ENCODE measurements around the gene B4GALNT3. TPM values are rescaled to one million over a fixed set of nuclear protein-coding genes. Genes with fewer than 3 reads are reported as not detected.

Gene B4GALNT3
- total and polyA plus RNA-seq, 3 experiments from 2014 or later = 3.1 to 6.9 (median 3.5) TPM

GRCh38 chr12:571795-572531 lies 112.2 kb downstream of the B4GALNT3 start:
- Histone ChIP-seq H3K9me3 (ENCODE audit: low read length) (no peaks in the 10 kb centered on the region), H3K36me3 (ENCODE audit: insufficient read depth, low read length) (no peaks in the 10 kb centered on the region), H3K27me3 (ENCODE audit: insufficient read depth, low read length, poor library complexity, severe bottlenecking) (no peaks in the 10 kb centered on the region), H3K4me1 (ENCODE audit: insufficient read depth, low read length) (peaks cover 34% of the 10 kb centered on the region), H3K27ac (ENCODE audit: low read depth, low read length) (no peak overlapping the region), H3K4me3 (ENCODE audit: low read length) (no peak overlapping the region)
- Mint-ChIP-seq H3K27ac (peak overlapping the region in 2 of 8 donors; percentile 6 to 29), H3K9me3 (no peaks in the 10 kb centered on the region), H3K4me3 (peak overlapping the region in 2 of 7 donors; percentile 21 to 48), H3K27me3 (no peaks in the 10 kb centered on the region), H3K4me1 (peaks cover 30 to 43% (median 40%) of the 10 kb centered on the region in 3 donors), H3K36me3 (no peaks in the 10 kb centered on the region)
- ChIA-PET CTCF (interaction anchor here (1.3 to 2.0 kb wide), 3 partner anchors 179 to 244 kb away, joined by 5 to 7 read pairs (median 6); no protein-coding TSS in a partner anchor), POLR2A (no interaction called here)
- no peak for DNase-seq

GRCh38 chr12:572532-572899 lies 112.8 kb downstream of the B4GALNT3 start:
- ChIA-PET CTCF (interaction anchor here (0.9 to 2.0 kb wide), 4 partner anchors 178 to 244 kb away, joined by 3 to 7 read pairs (median 6); no protein-coding TSS in a partner anchor), POLR2A (interaction anchor here (0.6 to 0.7 kb wide), 2 partner anchors 158 to 180 kb away, joined by 4 to 6 read pairs; no protein-coding TSS in a partner anchor)
- DNase-seq = no peak
- Histone ChIP-seq H3K4me1 (ENCODE audit: insufficient read depth, low read length) (peaks cover 31% of the 10 kb centered on the region), H3K4me3 (ENCODE audit: low read length) (no peak overlapping the region), H3K9me3 (ENCODE audit: low read length) (no peaks in the 10 kb centered on the region), H3K27ac (ENCODE audit: low read depth, low read length) (no peak overlapping the region), H3K27me3 (ENCODE audit: insufficient read depth, low read length, poor library complexity, severe bottlenecking) (no peaks in the 10 kb centered on the region), H3K36me3 (ENCODE audit: insufficient read depth, low read length) (no peaks in the 10 kb centered on the region)
- H3K9me3 Mint-ChIP-seq = no peaks in the 10 kb centered on the region
- no peaks in the 10 kb centered on the region for H3K27me3 Mint-ChIP-seq
- H3K27ac Mint-ChIP-seq = no peak overlapping the region
- H3K36me3 Mint-ChIP-seq = no peaks in the 10 kb centered on the region
- peaks cover 25 to 38% (median 36%) of the 10 kb centered on the region in 3 donors for H3K4me1 Mint-ChIP-seq
- no peak overlapping the region for H3K4me3 Mint-ChIP-seq

GRCh38 chr12:573232-573631 lies 113.5 kb downstream of the B4GALNT3 start:
- no peak overlapping the region for H3K4me3 ChIP-seq (ENCODE audit: low read length)
- peaks cover 29% of the 10 kb centered on the region for H3K4me1 ChIP-seq (ENCODE audit: insufficient read depth, low read length)
- peak overlapping the region in 1 of 7 donors; percentile 30 for H3K4me3 Mint-ChIP-seq
- no peaks in the 10 kb centered on the region for H3K9me3 ChIP-seq (ENCODE audit: low read length)
- no peaks in the 10 kb centered on the region for H3K36me3 ChIP-seq (ENCODE audit: insufficient read depth, low read length)
- no peaks in the 10 kb centered on the region for H3K36me3 Mint-ChIP-seq
- H3K27ac ChIP-seq (ENCODE audit: low read depth, low read length) = no peak overlapping the region
- no peaks in the 10 kb centered on the region for H3K9me3 Mint-ChIP-seq
- H3K4me1 Mint-ChIP-seq = peaks cover 23 to 35% (median 31%) of the 10 kb centered on the region in 3 donors
- POLR2A ChIA-PET = interaction anchor here (0.6 to 0.7 kb wide), 3 partner anchors 158 to 1112 kb away, joined by 4 to 6 read pairs (median 6); no protein-coding TSS in a partner anchor
- H3K27ac Mint-ChIP-seq = no peak overlapping the region
- no peaks in the 10 kb centered on the region for H3K27me3 ChIP-seq (ENCODE audit: insufficient read depth, low read length, poor library complexity, severe bottlenecking)
- no peaks in the 10 kb centered on the region for H3K27me3 Mint-ChIP-seq
- peak in 1 of 5 donors; percentile 6 for DNase-seq
- CTCF ChIA-PET = interaction anchor here (0.9 to 4.3 kb wide), 4 partner anchors 177 to 243 kb away, joined by 3 to 66 read pairs (median 6); partner anchors contain the start of gene WNK1

DNA sequence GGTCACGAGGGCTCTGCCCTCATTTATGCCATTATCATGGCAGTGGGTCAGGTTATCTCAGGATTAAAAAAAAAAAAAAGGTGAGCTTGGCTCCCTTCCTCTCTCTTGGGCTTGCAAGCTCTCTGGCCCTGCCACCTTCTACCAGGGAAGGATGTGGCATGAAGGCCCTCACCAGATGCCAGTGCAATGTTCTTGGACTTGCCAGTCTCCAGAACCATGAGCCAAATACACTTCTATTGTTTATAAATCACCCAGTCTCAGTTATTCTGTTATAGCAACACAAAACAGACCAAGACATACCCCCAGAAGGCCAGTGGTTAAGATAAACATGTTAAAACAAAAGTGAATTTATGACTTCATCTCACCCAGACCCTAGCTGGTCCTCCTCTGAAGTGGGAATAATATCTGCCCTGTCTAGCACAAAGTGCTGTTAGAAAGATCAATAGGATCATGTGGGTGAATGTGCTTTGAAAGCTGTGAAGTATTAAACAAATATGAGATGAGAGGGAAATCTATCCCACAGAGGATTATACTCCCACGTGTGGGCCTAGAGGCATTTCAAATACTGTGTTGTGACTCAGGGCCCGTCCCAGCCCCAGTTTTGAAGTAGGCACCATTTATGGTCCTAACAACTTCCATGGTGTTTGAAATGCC lies 114.9 kb downstream of the B4GALNT3 start:
- Mint-ChIP-seq H3K9me3 (no peaks in the 10 kb centered on the region), H3K4me1 (peaks cover 15 to 24% (median 20%) of the 10 kb centered on the region in 3 donors), H3K36me3 (no peaks in the 10 kb centered on the region), H3K27me3 (peaks cover 0 to 2% of the 10 kb centered on the region in 2 donors), H3K4me3 (peak overlapping the region in 1 of 7 donors; percentile 44), H3K27ac (peak overlapping the region in 1 of 8 donors; percentile 24)
- ChIA-PET POLR2A (no interaction called here), CTCF (interaction anchor here (0.9 to 4.3 kb wide), 8 partner anchors 9 to 376 kb away, joined by 3 to 66 read pairs (median 14); partner anchors contain the start of genes RAD52 and WNK1)
- DNase-seq = no peak
- Histone ChIP-seq H3K27me3 (ENCODE audit: insufficient read depth, low read length, poor library complexity, severe bottlenecking) (no peaks in the 10 kb centered on the region), H3K4me1 (ENCODE audit: insufficient read depth, low read length) (peaks cover 20% of the 10 kb centered on the region), H3K36me3 (ENCODE audit: insufficient read depth, low read length) (no peaks in the 10 kb centered on the region), H3K4me3 (ENCODE audit: low read length) (no peak overlapping the region), H3K27ac (ENCODE audit: low read depth, low read length) (no peak overlapping the region), H3K9me3 (ENCODE audit: low read length) (no peaks in the 10 kb centered on the region)

DNA sequence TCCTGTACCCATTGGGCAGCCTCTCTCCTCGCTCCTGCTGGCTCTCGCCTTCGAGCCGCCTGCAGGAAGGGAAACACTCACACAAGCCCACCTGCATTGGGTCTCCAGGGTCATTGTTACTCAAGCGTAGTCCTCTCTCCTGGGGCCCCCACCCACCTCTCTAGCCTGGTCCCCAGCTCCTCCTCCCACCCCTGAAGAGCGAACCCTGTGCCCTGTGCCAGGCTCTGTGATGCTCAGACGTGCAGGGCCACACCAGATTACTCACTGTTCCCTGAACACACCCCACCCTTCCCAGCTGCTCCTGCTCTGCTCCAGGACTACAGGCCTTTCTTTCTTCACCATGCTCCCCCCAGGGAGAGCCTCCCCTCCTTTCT lies 115.4 kb downstream of the B4GALNT3 start:
- Mint-ChIP-seq H3K4me1 (peaks cover 13 to 21% (median 16%) of the 10 kb centered on the region in 3 donors), H3K4me3 (peak overlapping the region in 1 of 7 donors; percentile 44), H3K9me3 (no peaks in the 10 kb centered on the region), H3K36me3 (no peaks in the 10 kb centered on the region), H3K27ac (no peak overlapping the region), H3K27me3 (peaks cover 0 to 2% of the 10 kb centered on the region in 2 donors)
- no peaks in the 10 kb centered on the region for H3K27me3 ChIP-seq (ENCODE audit: insufficient read depth, low read length, poor library complexity, severe bottlenecking)
- no peaks in the 10 kb centered on the region for H3K36me3 ChIP-seq (ENCODE audit: insufficient read depth, low read length)
- ChIA-PET CTCF (interaction anchor here (1.1 to 4.3 kb wide), 19 partner anchors 10 to 518 kb away, joined by 3 to 66 read pairs (median 5); partner anchors contain the start of genes RAD52 and WNK1), POLR2A (interaction anchor here (1.0 to 1.5 kb wide), 2 partner anchors 68 to 176 kb away, joined by 3 to 7 read pairs; partner anchors contain the start of gene WNK1)
- H3K4me3 ChIP-seq (ENCODE audit: low read length) = no peak overlapping the region
- no peak overlapping the region for H3K27ac ChIP-seq (ENCODE audit: low read depth, low read length)
- H3K4me1 ChIP-seq (ENCODE audit: insufficient read depth, low read length) = peaks cover 17% of the 10 kb centered on the region
- no peaks in the 10 kb centered on the region for H3K9me3 ChIP-seq (ENCODE audit: low read length)
- DNase-seq = no peak

DNA sequence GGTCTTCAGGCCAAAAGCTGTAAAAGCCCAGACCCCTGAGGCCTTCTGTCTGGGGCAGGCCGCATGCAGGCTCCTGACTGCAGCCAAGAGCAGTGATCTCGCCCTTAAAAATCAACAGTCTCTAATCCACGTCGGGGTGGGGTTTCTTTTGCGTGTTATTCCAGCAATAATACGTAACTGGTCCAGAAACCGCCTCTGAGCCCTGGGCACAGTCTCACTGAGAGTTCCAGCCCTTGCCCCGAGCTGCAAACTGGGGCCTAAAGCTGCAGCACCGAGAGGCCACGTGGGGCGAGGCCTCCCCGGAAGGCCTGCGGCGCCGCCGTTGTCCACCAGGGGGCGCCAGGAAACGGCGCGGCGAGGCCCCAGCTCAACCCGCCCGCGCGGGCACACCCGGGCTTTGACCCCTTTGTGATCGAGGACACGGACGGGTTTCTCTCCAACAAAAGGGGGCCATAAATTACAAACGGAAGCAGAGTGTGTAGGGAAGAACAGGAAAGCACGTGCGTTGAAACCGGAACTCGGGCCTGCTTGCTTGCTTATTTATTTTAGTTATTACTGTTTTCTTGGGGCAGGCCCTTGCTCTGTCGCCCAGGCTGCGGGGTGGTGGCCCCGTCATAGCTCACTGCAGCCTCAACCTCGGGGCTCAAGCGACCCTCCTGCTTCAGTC lies 116.3 kb downstream of the B4GALNT3 start:
- CTCF ChIA-PET = interaction anchor here (0.8 to 4.3 kb wide), 53 partner anchors 10 to 1007 kb away, joined by 3 to 66 read pairs (median 4); partner anchors contain the start of genes RAD52 and WNK1
- Histone ChIP-seq H3K36me3 (ENCODE audit: insufficient read depth, low read length) (no peaks in the 10 kb centered on the region), H3K4me1 (ENCODE audit: insufficient read depth, low read length) (peaks cover 14% of the 10 kb centered on the region), H3K27me3 (ENCODE audit: insufficient read depth, low read length, poor library complexity, severe bottlenecking) (no peaks in the 10 kb centered on the region), H3K9me3 (ENCODE audit: low read length) (no peaks in the 10 kb centered on the region), H3K4me3 (ENCODE audit: low read length) (peak overlapping the region; percentile 30), H3K27ac (ENCODE audit: low read depth, low read length) (no peak overlapping the region)
- H3K36me3 Mint-ChIP-seq = no peaks in the 10 kb centered on the region
- DNase-seq = peak; percentile 76 to 82 (median 79)
- H3K9me3 Mint-ChIP-seq = no peaks in the 10 kb centered on the region
- H3K4me3 Mint-ChIP-seq = peak overlapping the region; percentile 38 to 85 (median 64)
- peaks cover 13 to 21% (median 16%) of the 10 kb centered on the region in 3 donors for H3K4me1 Mint-ChIP-seq
- H3K27me3 Mint-ChIP-seq = peaks cover 0 to 2% of the 10 kb centered on the region in 2 donors
- peak overlapping the region in 5 of 8 donors; percentile 51 to 79 (median 68) for H3K27ac Mint-ChIP-seq
- POLR2A ChIA-PET = interaction anchor here (0.7 to 1.5 kb wide), 3 partner anchors 67 to 180 kb away, joined by 3 to 7 read pairs (median 3); partner anchors contain the start of gene WNK1

- H3K27me3 ChIP-seq (ENCODE audit: insufficient read depth, low read length, poor library complexity, severe bottlenecking) = no peaks in the 10 kb centered on the region
- H3K4me3 ChIP-seq (ENCODE audit: low read length) = peak overlapping the region; percentile 30
- H3K4me1 Mint-ChIP-seq = peaks cover 13 to 21% (median 16%) of the 10 kb centered on the region in 3 donors
- peak overlapping the region in 5 of 7 donors; percentile 35 to 63 (median 49) for H3K4me3 Mint-ChIP-seq
- ChIA-PET POLR2A (interaction anchor here (0.7 to 1.5 kb wide), 2 partner anchors 175 to 180 kb away, joined by 3 to 7 read pairs; partner anchors contain the start of gene WNK1), CTCF (interaction anchor here (0.7 to 4.3 kb wide), 51 partner anchors 10 to 1006 kb away, joined by 3 to 66 read pairs (median 4); partner anchors contain the start of genes RAD52 and WNK1)
- H3K9me3 ChIP-seq (ENCODE audit: low read length) = no peaks in the 10 kb centered on the region
- H3K4me1 ChIP-seq (ENCODE audit: insufficient read depth, low read length) = peaks cover 14% of the 10 kb centered on the region
- no peak for DNase-seq
- peak overlapping the region in 5 of 8 donors; percentile 13 to 66 (median 43) for H3K27ac Mint-ChIP-seq
- no peaks in the 10 kb centered on the region for H3K36me3 ChIP-seq (ENCODE audit: insufficient read depth, low read length)
- H3K27me3 Mint-ChIP-seq = peaks cover 0 to 2% of the 10 kb centered on the region in 2 donors
- no peaks in the 10 kb centered on the region for H3K9me3 Mint-ChIP-seq
- H3K27ac ChIP-seq (ENCODE audit: low read depth, low read length) = no peak overlapping the region
- H3K36me3 Mint-ChIP-seq = no peaks in the 10 kb centered on the region
Measured at GRCh38 chr12:576615-577110, 116.9 kb downstream of the B4GALNT3 start.

Measured in CD8-positive, alpha-beta memory T cell (primary cell).